ENCODE data around the gene SRL. TPM values are rescaled to one million over a fixed set of nuclear protein-coding genes. Genes with fewer than 3 reads are reported as not detected.

SRL gene
- 1 to 10 TPM in 1 of 4 donors, under 1 TPM in 3; 0.16 to 1.4 (median 0.52) TPM for total RNA-seq

DNA sequence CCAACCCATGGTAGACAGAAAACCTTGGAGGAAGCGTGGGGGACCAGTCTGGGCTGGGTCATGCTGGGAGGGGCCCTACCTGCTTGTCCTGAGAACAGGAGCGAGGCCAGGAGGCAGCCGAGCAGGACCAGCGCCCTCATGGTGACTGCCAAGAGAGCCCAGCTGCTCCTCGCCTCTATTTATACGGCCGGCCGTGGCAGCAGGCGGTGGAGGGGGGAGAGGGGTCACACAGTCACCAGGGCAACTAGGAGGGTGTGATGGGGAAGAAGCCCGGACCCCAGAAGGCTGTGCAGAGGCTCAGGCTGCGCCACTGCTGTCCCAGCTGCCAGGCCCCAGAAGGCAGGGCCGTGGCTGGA, at the start of gene SRL:
SRL (minus strand) TSS at position 153 of the 356 bp plus-strand sequence; CDS start at position 140, 13 bp downstream.
- no peaks in the 10 kb centered on the region for H3K27me3 ChIP-seq
- WGBS, result 79% methylated on average over 9 of the region's 12 CpGs
- DNase-seq (ENCODE audit: low spot score in 2 of 2), result no peak
- no peaks in the 10 kb centered on the region for H3K9me3 ChIP-seq
- H3K36me3 ChIP-seq, result no peaks in the 10 kb centered on the region
- H3K27ac ChIP-seq, result no peak within 1 kb of the TSS
- TF ChIP-seq EP300 (IDR thresholded peaks at IDR 0.05), result no peak
- TF ChIP-seq, protein P1, sequence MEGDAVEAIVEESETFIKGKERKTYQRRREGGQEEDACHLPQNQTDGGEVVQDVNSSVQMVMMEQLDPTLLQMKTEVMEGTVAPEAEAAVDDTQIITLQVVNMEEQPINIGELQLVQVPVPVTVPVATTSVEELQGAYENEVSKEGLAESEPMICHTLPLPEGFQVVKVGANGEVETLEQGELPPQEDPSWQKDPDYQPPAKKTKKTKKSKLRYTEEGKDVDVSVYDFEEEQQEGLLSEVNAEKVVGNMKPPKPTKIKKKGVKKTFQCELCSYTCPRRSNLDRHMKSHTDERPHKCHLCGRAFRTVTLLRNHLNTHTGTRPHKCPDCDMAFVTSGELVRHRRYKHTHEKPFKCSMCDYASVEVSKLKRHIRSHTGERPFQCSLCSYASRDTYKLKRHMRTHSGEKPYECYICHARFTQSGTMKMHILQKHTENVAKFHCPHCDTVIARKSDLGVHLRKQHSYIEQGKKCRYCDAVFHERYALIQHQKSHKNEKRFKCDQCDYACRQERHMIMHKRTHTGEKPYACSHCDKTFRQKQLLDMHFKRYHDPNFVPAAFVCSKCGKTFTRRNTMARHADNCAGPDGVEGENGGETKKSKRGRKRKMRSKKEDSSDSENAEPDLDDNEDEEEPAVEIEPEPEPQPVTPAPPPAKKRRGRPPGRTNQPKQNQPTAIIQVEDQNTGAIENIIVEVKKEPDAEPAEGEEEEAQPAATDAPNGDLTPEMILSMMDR (IDR thresholded peaks at IDR 0.05), result no peak
- no peak for TF ChIP-seq POLR2A (IDR thresholded peaks at IDR 0.05)
- TF ChIP-seq POLR2AphosphoS5 (IDR thresholded peaks at IDR 0.05), result no peak
- H3K4me3 ChIP-seq, result no peak within 1 kb of the TSS
- no peaks in the 10 kb centered on the region for H3K4me1 ChIP-seq

- H3K27ac ChIP-seq, result no peak overlapping the region
Measured at GRCh38 chr16:4290236-4290830, 48.5 kb upstream of the SRL start.

GRCh38 chr16:4288148-4288921, 46.5 kb upstream of the SRL start:
- Histone ChIP-seq H3K27me3 (peaks cover 7% of the 10 kb centered on the region), H3K4me3 (no peak overlapping the region), H3K9me3 (no peaks in the 10 kb centered on the region), H3K36me3 (no peaks in the 10 kb centered on the region), H3K27ac (no peak overlapping the region), H3K4me1 (peaks cover 15% of the 10 kb centered on the region)
- DNase-seq (ENCODE audit: low spot score in 2 of 2), result peak; percentile 86 to 89
- WGBS, result 14% methylated on average over 17 of the region's 22 CpGs
- TF ChIP-seq EP300 (IDR thresholded peaks at IDR 0.05), result no peak
- TF ChIP-seq, protein P1 (IDR thresholded peaks at IDR 0.05), result peak; percentile 82 to 93

More at GRCh38 chr16:4290236-4290830, 48.5 kb upstream of the SRL start:
- Histone ChIP-seq H3K9me3 (no peaks in the 10 kb centered on the region), H3K36me3 (no peaks in the 10 kb centered on the region), H3K4me1 (peaks cover 28% of the 10 kb centered on the region), H3K27me3 (peaks cover 2% of the 10 kb centered on the region), H3K4me3 (no peak overlapping the region)
- WGBS, result 83% methylated on average over 8 of the region's 8 CpGs
- no peak for TF ChIP-seq POLR2AphosphoS5 (IDR thresholded peaks at IDR 0.05)
- DNase-seq (ENCODE audit: low spot score in 2 of 2), result no peak

GRCh38 chr16:4285167-4285566, 43.3 kb upstream of the SRL start:
- WGBS, result 82% methylated on average over 6 of the region's 10 CpGs
- TF ChIP-seq POLR2A (IDR thresholded peaks at IDR 0.05), result no peak
- TF ChIP-seq, protein P1 (IDR thresholded peaks at IDR 0.05), result no peak
- TF ChIP-seq POLR2AphosphoS5 (IDR thresholded peaks at IDR 0.05), result no peak
- no peak for TF ChIP-seq EP300 (IDR thresholded peaks at IDR 0.05)
- no peak overlapping the region for H3K4me3 ChIP-seq
- H3K9me3 ChIP-seq, result no peaks in the 10 kb centered on the region
- peaks cover 7% of the 10 kb centered on the region for H3K27me3 ChIP-seq
- no peaks in the 10 kb centered on the region for H3K36me3 ChIP-seq
- no peak overlapping the region for H3K27ac ChIP-seq
- peaks cover 7% of the 10 kb centered on the region for H3K4me1 ChIP-seq
- DNase-seq (ENCODE audit: low spot score in 2 of 2), result no peak

- H3K9me3 ChIP-seq, result no peaks in the 10 kb centered on the region
Measured at GRCh38 chr16:4283939-4284338, 42.1 kb upstream of the SRL start.

More at GRCh38 chr16:4283939-4284338, 42.1 kb upstream of the SRL start:
- Histone ChIP-seq H3K4me3 (no peak overlapping the region), H3K36me3 (no peaks in the 10 kb centered on the region), H3K27ac (no peak overlapping the region), H3K4me1 (peaks cover 5% of the 10 kb centered on the region), H3K27me3 (peaks cover 7% of the 10 kb centered on the region)
- 77% methylated on average over 2 of the region's 2 CpGs for WGBS
- TF ChIP-seq, protein P1 (IDR thresholded peaks at IDR 0.05), result no peak
- TF ChIP-seq EP300 (IDR thresholded peaks at IDR 0.05), result no peak
- TF ChIP-seq POLR2AphosphoS5 (IDR thresholded peaks at IDR 0.05), result no peak
- TF ChIP-seq POLR2A (IDR thresholded peaks at IDR 0.05), result no peak
- no peak for DNase-seq (ENCODE audit: low spot score in 2 of 2)

Data from suprapubic skin (tissue), 4 donors.